Keratinocyte (primary cell): ENCODE results near the gene TYRP1. TPM values are rescaled to one million over a fixed set of nuclear protein-coding genes. Genes with fewer than 3 reads are reported as not detected.

Source experiments
- DNase-seq: peaks from one replicate; pipeline ENCODE4 v3.0.0-alpha.2; 2011; ENCODE audit warnings: low read depth, missing footprints, low spot score
- FAIRE-seq: peaks from 2 replicates; lab custom pipeline; 2011; peaks lifted over from hg19 to GRCh38; lab: Jason Lieb, UNC
- H2AFZ ChIP-seq: 2 replicates; pipeline ENCODE4 v1.6.0; 2012; ENCODE audit warnings: low read length, control low read depth, inconsistent platforms; ENCODE audit not compliant: control insufficient read depth
- H3K27ac ChIP-seq: 2 replicates; pipeline ENCODE4 v1.5.1; 2011; ENCODE audit warnings: low read length; ENCODE audit not compliant: control insufficient read depth, insufficient read depth
- H3K27me3 ChIP-seq: 3 replicates; pipeline ENCODE4 v1.6.0; 2011; ENCODE audit warnings: low read length; ENCODE audit not compliant: control insufficient read depth, insufficient read depth; ENCODE audit errors: extremely low read depth
- H3K36me3 ChIP-seq, 2 experiments: 2 replicates in 1 of 2; 3 replicates in 1 of 2; pipeline ENCODE4 v1.5.1; 2011; ENCODE audit warnings: low read length in 2 of 2, mild to moderate bottlenecking in 1 of 2; ENCODE audit not compliant: control insufficient read depth in 2 of 2, insufficient read depth in 2 of 2; ENCODE audit errors: extremely low read depth in 1 of 2
- H3K4me1 ChIP-seq: 3 replicates; pipeline ENCODE4 v1.5.1; 2011; ENCODE audit warnings: low read length; ENCODE audit not compliant: control insufficient read depth, insufficient read depth; ENCODE audit errors: extremely low read depth
- H3K4me2 ChIP-seq: 3 replicates; pipeline ENCODE4 v1.6.0; 2011; ENCODE audit warnings: low read depth, low read length; ENCODE audit not compliant: control insufficient read depth, insufficient read depth; ENCODE audit errors: extremely low read depth
- H3K4me3 ChIP-seq, 3 experiments: fragments of 200-600 bp in 1 of 3; sonication (generic) in 1 of 3; 2 replicates in 2 of 3; 3 replicates in 1 of 3; pipeline ENCODE4 v1.5.1; 2011 to 2016; ENCODE audit warnings: low read length in 3 of 3, mild to moderate bottlenecking in 3 of 3, control low read depth in 2 of 3, inconsistent platforms in 1 of 3, low read depth in 1 of 3, mixed read lengths in 1 of 3, mixed run types in 1 of 3, moderate library complexity in 1 of 3; ENCODE audit not compliant: control insufficient read depth in 2 of 3, insufficient read depth in 2 of 3; ENCODE audit errors: extremely low read depth in 1 of 3
- H3K79me2 ChIP-seq: 2 replicates; pipeline ENCODE4 v1.6.0; 2012; ENCODE audit warnings: low read length; ENCODE audit not compliant: control insufficient read depth, insufficient read depth
- H3K9ac ChIP-seq: 3 replicates; pipeline ENCODE4 v1.6.0; 2011; ENCODE audit warnings: low read length; ENCODE audit not compliant: control insufficient read depth, insufficient read depth; ENCODE audit errors: extremely low read depth
- H3K9me1 ChIP-seq: 3 replicates; pipeline ENCODE4 v1.6.0; 2011; ENCODE audit warnings: low read length; ENCODE audit not compliant: control insufficient read depth, insufficient read depth; ENCODE audit errors: extremely low read depth
- H3K9me3 ChIP-seq: 2 replicates; pipeline ENCODE4 v1.5.1; 2012; ENCODE audit warnings: low read depth, low read length; ENCODE audit not compliant: control insufficient read depth
- H4K20me1 ChIP-seq: 3 replicates; pipeline ENCODE4 v1.6.0; 2011; ENCODE audit warnings: low read length; ENCODE audit not compliant: control insufficient read depth, insufficient read depth; ENCODE audit errors: extremely low read depth
- EZH2 ChIP-seq: IDR thresholded peaks from one replicate; pipeline ENCODE4 v1.6.1; 2012; ENCODE audit warnings: inconsistent platforms, mild to moderate bottlenecking, low read length, moderate library complexity
- dilution Hi-C: fragments of 300-500 bp; cut with MboI; formaldehyde crosslinking; loops from one replicate; pipeline ENCODE4 v1.7.0; 2020; ENCODE audit warnings: low sequenced_read_pairs; ENCODE audit not compliant: extremely low pct_ligation_motif_present
- polyA plus RNA-seq, 5 experiments: library from polyadenylated mRNA; depleted of rRNA in 3 of 5; stranded (reverse) in 3 of 5; stranded (forward) in 1 of 5; unstranded in 1 of 5; fragments of >200 nt; gene quantifications; 1 replicate in 1 of 5; 2 replicates in 3 of 5; 3 replicates in 1 of 5; pipeline versions ENCODE4 v1.2.1 to v1.2.3, GENCODE V29; 2011 to 2012; ENCODE audit warnings: missing spikeins in 2 of 5, low read depth in 1 of 5, low replicate concordance in 1 of 5
- TF ChIP-seq, protein P1 (sequence below), 3 experiments: IDR thresholded peaks in 1 of 3; conservative IDR thresholded peaks in 1 of 3; optimal IDR thresholded peaks in 1 of 3; 2 replicates in 2 of 3; 3 replicates in 1 of 3; pipeline versions ENCODE3 to v1.5.1; 2011; ENCODE audit warnings: low read length in 3 of 3, mild to moderate bottlenecking in 3 of 3, moderate library complexity in 2 of 3, control low read depth in 1 of 3, inconsistent platforms in 1 of 3; ENCODE audit not compliant: insufficient read depth in 2 of 3; ENCODE audit errors: extremely low read depth in 1 of 3

The TYRP1 gene
- polyA plus RNA-seq, 1 donor (not counting 4 experiments of a cell fraction or from before 2014, with no cell fraction given), result 0.50 TPM

DNA sequence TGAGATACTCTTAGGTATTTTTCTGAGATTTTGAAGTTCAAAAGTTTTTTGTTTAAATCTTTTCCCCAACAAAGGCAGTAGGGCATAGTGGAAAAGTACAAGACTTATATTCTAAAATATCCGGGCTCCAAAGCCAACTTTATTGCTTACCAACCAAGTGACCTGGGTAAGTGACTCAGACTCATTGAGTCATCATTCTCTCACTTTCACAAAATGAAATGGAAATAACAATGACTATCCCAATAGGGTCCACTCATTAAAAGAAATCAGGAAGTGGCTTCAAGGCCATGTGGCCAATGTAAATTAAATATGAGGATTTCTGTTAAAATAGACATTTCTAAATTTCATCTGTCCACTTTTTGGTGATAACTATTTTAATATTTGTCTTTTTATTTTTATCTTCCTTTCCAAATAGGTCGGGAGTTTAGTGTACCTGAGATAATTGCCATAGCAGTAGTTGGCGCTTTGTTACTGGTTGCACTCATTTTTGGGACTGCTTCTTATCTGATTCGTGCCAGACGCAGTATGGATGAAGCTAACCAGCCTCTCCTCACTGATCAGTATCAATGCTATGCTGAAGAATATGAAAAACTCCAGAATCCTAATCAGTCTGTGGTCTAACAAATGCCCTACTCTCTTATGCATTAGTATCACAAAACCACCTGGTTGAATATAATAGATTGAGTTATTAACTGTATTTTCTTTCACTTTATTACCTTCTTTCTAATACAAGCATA is 15.5 kb downstream of the TYRP1 start:
- no peak for DNase-seq
- Histone ChIP-seq H3K4me3 (no peak overlapping the region), H3K9ac (no peak overlapping the region), H3K79me2 (no peaks in the 10 kb centered on the region), H3K4me2 (no peak overlapping the region), H3K9me3 (no peaks in the 10 kb centered on the region), H2AFZ (no peak overlapping the region), H3K36me3 (no peaks in the 10 kb centered on the region), H3K9me1 (no peaks in the 10 kb centered on the region), H4K20me1 (no peaks in the 10 kb centered on the region), H3K27me3 (no peaks in the 10 kb centered on the region), H3K4me1 (no peaks in the 10 kb centered on the region), H3K27ac (no peak overlapping the region)
- dilution Hi-C loops, result no loop called here
- TF ChIP-seq, protein P1, sequence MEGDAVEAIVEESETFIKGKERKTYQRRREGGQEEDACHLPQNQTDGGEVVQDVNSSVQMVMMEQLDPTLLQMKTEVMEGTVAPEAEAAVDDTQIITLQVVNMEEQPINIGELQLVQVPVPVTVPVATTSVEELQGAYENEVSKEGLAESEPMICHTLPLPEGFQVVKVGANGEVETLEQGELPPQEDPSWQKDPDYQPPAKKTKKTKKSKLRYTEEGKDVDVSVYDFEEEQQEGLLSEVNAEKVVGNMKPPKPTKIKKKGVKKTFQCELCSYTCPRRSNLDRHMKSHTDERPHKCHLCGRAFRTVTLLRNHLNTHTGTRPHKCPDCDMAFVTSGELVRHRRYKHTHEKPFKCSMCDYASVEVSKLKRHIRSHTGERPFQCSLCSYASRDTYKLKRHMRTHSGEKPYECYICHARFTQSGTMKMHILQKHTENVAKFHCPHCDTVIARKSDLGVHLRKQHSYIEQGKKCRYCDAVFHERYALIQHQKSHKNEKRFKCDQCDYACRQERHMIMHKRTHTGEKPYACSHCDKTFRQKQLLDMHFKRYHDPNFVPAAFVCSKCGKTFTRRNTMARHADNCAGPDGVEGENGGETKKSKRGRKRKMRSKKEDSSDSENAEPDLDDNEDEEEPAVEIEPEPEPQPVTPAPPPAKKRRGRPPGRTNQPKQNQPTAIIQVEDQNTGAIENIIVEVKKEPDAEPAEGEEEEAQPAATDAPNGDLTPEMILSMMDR (optimal IDR thresholded peaks at IDR 0.05 in 1 of 3, IDR thresholded peaks at IDR 0.05 in 1 of 3, conservative IDR thresholded peaks at IDR 0.05 in 1 of 3; ENCODE audit: extremely low read depth in 1 of 3, insufficient read depth in 2 of 3, low read length in 3 of 3), result no peak
- no peak for TF ChIP-seq EZH2
- no peak for FAIRE-seq

DNA sequence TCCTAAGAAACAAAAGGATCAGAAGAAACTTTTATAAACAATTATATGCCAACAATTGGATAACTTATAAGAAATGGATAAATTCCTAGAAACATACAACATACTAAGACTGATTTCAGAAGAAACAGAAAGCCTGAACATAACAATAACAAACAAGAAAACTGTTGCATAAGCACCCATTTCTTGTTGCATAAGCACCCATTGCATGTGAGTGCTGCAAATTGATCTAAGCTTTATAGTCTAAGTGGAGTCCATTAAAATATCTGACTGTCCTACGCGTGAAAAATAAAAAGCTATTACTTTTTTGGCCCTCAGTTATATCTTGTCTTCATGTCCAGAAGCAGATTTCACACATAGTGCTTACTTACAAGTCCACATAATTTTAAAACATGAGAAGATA is 19.3 kb downstream of the TYRP1 start:
- H3K4me2 ChIP-seq, result no peak overlapping the region
- no peaks in the 10 kb centered on the region for H3K79me2 ChIP-seq
- no peak overlapping the region for H2AFZ ChIP-seq
- DNase-seq (no peak), FAIRE-seq (no peak)
- H3K27ac ChIP-seq, result no peak overlapping the region
- H3K36me3 ChIP-seq, result no peaks in the 10 kb centered on the region
- no peak overlapping the region for H3K9ac ChIP-seq
- H3K9me1 ChIP-seq, result no peaks in the 10 kb centered on the region
- dilution Hi-C loops, result no loop called here
- H4K20me1 ChIP-seq, result no peaks in the 10 kb centered on the region
- no peak overlapping the region for H3K4me3 ChIP-seq
- H3K27me3 ChIP-seq, result no peaks in the 10 kb centered on the region
- TF ChIP-seq, protein P1 (optimal IDR thresholded peaks at IDR 0.05 in 1 of 3, IDR thresholded peaks at IDR 0.05 in 1 of 3, conservative IDR thresholded peaks at IDR 0.05 in 1 of 3; ENCODE audit: extremely low read depth in 1 of 3, insufficient read depth in 2 of 3, low read length in 3 of 3), result no peak
- no peak for TF ChIP-seq EZH2
- H3K4me1 ChIP-seq, result no peaks in the 10 kb centered on the region
- H3K9me3 ChIP-seq, result no peaks in the 10 kb centered on the region
